Measurements from ENCODE around the gene GPR142. TPM values are rescaled to one million over a fixed set of nuclear protein-coding genes. Genes with fewer than 3 reads are reported as not detected.

Gene GPR142
- total and polyA plus RNA-seq, 2 of the 8 experiments (the other 6 are each of a cell fraction or from before 2014, with no cell fraction given) = 0.05 TPM; not detected in 1

DNA sequence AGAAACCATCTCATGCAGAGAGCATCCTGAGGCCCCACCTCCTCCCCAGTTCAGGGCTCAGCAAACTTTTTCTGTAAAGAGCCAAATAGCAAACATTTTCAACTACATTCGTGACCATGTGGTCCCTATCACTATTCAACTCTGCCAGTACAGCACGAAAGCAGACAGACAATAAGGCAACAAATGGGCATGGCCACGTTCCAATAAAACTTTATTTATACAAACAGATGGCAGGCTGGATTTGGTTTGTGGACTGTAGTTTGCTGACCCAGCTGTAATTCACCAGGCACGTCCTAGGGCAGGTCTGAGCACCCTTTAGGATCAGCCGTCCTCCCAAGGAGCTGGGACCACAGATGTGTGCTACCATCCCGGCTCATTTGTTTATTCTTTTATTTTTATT lies 37.5 kb downstream of the GPR142 start:
- ChIA-PET CTCF (ENCODE audit: partially characterized antibody) (interaction anchor here (0.6 to 7.4 kb wide), 14 partner anchors 9 to 439 kb away, joined by 3 to 47 read pairs (median 3); no protein-coding TSS in a partner anchor), POLR2A (ENCODE audit: partially characterized antibody) (no interaction called here)

More for the DNA sequence above, 37.5 kb downstream of the GPR142 start:
- Histone ChIP-seq H3K4ac (replicated peaks; ENCODE audit: insufficient read length, low read depth, low read length) (peak overlapping the region; percentile 65), H3K36me3 (ENCODE audit: control insufficient read depth in 2 of 4, insufficient read depth in 4 of 4, low read length in 3 of 4) (no peaks in the 10 kb centered on the region), H2BK5ac (ENCODE audit: low read depth, low read length) (peak overlapping the region; percentile 84; the same call in 1 of the 2 replicates), H3K18ac (ENCODE audit: extremely low read depth, low read length) (peak overlapping the region; percentile 34; the same call in 1 of the 2 replicates), H4K8ac (ENCODE audit: extremely low read depth, insufficient read depth, low read length) (no peak overlapping the region), H3K23me2 (ENCODE audit: low read depth, low read length) (no peaks in the 10 kb centered on the region; the same call in 1 of the 2 replicates), H4K5ac (ENCODE audit: insufficient read length, low read depth, low read length) (peak overlapping the region; percentile 13), H3K9me3 (ENCODE audit: insufficient read depth in 2 of 2, low read depth in 1 of 2, low read length in 1 of 2) (no peaks in the 10 kb centered on the region), H2AFZ (ENCODE audit: low read length) (peak overlapping the region; percentile 88), H3K4me2 (ENCODE audit: insufficient read depth in 1 of 2, low read depth in 2 of 2, low read length in 2 of 2) (peak overlapping the region; percentile 55 to 58), H2BK120ac (replicated peaks; ENCODE audit: low read depth, low read length) (peak overlapping the region; percentile 92), H3K79me2 (ENCODE audit: control insufficient read depth in 1 of 2, insufficient read depth in 2 of 2, low read length in 2 of 2) (no peaks in the 10 kb centered on the region), H2AK5ac (ENCODE audit: low read depth, low read length) (peak overlapping the region; percentile 3; the same call in 1 of the 2 replicates), H3K9ac (replicated peaks in 1 of 4; ENCODE audit: extremely low read depth in 1 of 4, low read depth in 3 of 4, low read length in 3 of 4) (no peak overlapping the region), H2BK12ac (ENCODE audit: low read depth, low read length) (peak overlapping the region; percentile 86), H3K14ac (ENCODE audit: insufficient read length) (no peak overlapping the region), H3K56ac (replicated peaks; ENCODE audit: insufficient read length, low read depth, low read length) (no peak overlapping the region), H2BK20ac (ENCODE audit: low read length) (peak overlapping the region; percentile 90), H3K27me3 (replicated peaks in 1 of 4; ENCODE audit: control insufficient read depth in 3 of 4, extremely low read depth in 1 of 4, insufficient read depth in 3 of 4, low read length in 3 of 4) (no peaks in the 10 kb centered on the region), H3K4me3 (ENCODE audit: extremely low read depth in 1 of 4, insufficient read depth in 2 of 4, low read depth in 3 of 4, low read length in 4 of 4) (peak overlapping the region in 1 of 4 experiments; percentile 37; a peak in 2 of 8 replicates), H3K4me1 (replicated peaks in 1 of 4; ENCODE audit: control insufficient read depth in 3 of 4, insufficient read depth in 4 of 4, low read length in 3 of 4) (peaks cover 3 to 19% (median 14%) of the 10 kb centered on the region in 4 experiments), H2BK15ac (ENCODE audit: low read length) (peak overlapping the region; percentile 77; the same call in 1 of the 2 replicates), H3K79me1 (ENCODE audit: low read depth, low read length) (no peaks in the 10 kb centered on the region), H3K27ac (ENCODE audit: low read depth, low read length) (peak overlapping the region; percentile 58; the same call in 1 of the 2 replicates), H3K23ac (ENCODE audit: insufficient read length) (no peak overlapping the region), H4K20me1 (replicated peaks in 1 of 2; ENCODE audit: control insufficient read depth in 1 of 2, insufficient read depth in 2 of 2, low read length in 2 of 2) (no peaks in the 10 kb centered on the region), H4K91ac (replicated peaks; ENCODE audit: insufficient read length, low read length) (peak overlapping the region; percentile 69)
- WGBS, 2 experiments (ENCODE audit: extremely low coverage in 1 of 2, insufficient coverage in 1 of 2, insufficient read length in 1 of 2, insufficient replicate concordance in 2 of 2, low coverage in 1 of 2, low lambda C conversion rate in 2 of 2, missing lambda C conversion rate in 1 of 2) = 75% methylated on average over 6 of the region's 6 CpGs; no CpG with 5 or more reads in 1 of the 2 experiments
- peak; percentile 45; the same call in 1 of the 2 replicates for TF ChIP-seq MAFK (IDR thresholded peaks at IDR 0.05; ENCODE audit: low read depth, low read length)
- no peak for TF ChIP-seq RBBP5 (IDR thresholded peaks at IDR 0.05; ENCODE audit: borderline replicate concordance, low read depth, low read length)
- no peak for TF ChIP-seq TEAD4 (IDR thresholded peaks at IDR 0.05; ENCODE audit: low read depth, low read length)
- TF ChIP-seq, protein P1, sequence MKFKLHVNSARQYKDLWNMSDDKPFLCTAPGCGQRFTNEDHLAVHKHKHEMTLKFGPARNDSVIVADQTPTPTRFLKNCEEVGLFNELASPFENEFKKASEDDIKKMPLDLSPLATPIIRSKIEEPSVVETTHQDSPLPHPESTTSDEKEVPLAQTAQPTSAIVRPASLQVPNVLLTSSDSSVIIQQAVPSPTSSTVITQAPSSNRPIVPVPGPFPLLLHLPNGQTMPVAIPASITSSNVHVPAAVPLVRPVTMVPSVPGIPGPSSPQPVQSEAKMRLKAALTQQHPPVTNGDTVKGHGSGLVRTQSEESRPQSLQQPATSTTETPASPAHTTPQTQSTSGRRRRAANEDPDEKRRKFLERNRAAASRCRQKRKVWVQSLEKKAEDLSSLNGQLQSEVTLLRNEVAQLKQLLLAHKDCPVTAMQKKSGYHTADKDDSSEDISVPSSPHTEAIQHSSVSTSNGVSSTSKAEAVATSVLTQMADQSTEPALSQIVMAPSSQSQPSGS (IDR thresholded peaks at IDR 0.05; ENCODE audit: low read length) = no peak
- no peak for FAIRE-seq
- no peak for DNase-seq (ENCODE audit: low read depth in 1 of 2, low spot score in 2 of 2)

Data from H1 (cell line).